ENCODE results near the gene NCAPH2. TPM values are rescaled to one million over a fixed set of nuclear protein-coding genes. Genes with fewer than 3 reads are reported as not detected.

NCAPH2 gene
- total and polyA plus RNA-seq, 2 of the 13 experiments (the other 11 are each of a cell fraction or from before 2014, with no cell fraction given): 28.1 to 64.4 TPM

DNA sequence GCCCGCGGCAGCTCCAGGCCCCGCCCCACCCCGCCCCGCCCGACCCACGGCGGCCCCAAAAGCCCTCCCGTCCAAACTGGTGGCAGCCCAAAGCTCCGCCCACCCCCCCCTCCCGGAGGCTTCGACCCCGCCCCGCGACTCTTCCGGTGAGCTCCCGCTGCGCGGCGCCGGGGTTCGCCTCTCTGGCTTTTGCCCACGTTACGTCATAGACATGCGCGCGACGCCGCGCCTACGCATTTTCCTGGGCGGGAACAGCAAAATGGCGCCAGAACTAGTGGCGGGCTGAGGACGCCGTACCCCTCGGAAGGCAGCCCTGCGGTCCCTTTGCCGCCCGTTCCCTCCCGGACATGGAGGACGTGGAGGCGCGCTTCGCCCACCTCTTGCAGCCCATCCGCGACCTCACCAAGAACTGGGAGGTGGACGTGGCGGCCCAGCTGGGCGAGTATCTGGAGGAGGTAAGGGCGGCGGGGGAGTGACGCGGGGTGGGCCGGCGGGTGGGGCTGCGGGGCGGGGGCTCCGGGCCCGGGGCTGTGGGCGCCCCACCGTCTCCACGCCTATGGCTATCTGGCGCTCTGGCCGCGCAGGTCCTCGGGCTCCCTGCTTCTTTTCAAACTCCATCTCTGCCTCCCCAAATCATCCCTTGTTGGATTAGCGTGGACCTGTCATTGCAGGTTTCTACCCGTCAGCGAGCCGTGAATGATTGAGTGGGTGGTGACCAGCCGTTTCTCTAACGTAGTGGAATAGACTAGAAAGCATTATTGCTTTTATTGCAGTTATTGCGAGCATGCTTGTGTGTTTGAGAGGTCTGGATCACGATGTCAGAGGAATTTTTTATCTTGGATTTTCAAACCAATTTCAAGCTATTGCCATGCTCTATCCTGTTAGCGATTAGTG is at the start of gene NCAPH2 (continued):
- peak; percentile 83 for TF ChIP-seq ATF7 (IDR thresholded peaks at IDR 0.05)
- TF ChIP-seq ATF7 (CRISPR knock-in tag; IDR thresholded peaks at IDR 0.05): no peak; the same call in 1 of the 2 replicates
- TF ChIP-seq, protein P1, sequence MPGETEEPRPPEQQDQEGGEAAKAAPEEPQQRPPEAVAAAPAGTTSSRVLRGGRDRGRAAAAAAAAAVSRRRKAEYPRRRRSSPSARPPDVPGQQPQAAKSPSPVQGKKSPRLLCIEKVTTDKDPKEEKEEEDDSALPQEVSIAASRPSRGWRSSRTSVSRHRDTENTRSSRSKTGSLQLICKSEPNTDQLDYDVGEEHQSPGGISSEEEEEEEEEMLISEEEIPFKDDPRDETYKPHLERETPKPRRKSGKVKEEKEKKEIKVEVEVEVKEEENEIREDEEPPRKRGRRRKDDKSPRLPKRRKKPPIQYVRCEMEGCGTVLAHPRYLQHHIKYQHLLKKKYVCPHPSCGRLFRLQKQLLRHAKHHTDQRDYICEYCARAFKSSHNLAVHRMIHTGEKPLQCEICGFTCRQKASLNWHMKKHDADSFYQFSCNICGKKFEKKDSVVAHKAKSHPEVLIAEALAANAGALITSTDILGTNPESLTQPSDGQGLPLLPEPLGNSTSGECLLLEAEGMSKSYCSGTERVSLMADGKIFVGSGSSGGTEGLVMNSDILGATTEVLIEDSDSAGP (CRISPR knock-in tag; IDR thresholded peaks at IDR 0.05; ENCODE audit: borderline replicate concordance): no peak; the same call in 1 of the 2 replicates
- peak; percentile 59; the same call in 1 of the 2 replicates for TF ChIP-seq ZNF614 (CRISPR knock-in tag; IDR thresholded peaks at IDR 0.05; ENCODE audit: borderline replicate concordance)
- TF ChIP-seq, protein P2, sequence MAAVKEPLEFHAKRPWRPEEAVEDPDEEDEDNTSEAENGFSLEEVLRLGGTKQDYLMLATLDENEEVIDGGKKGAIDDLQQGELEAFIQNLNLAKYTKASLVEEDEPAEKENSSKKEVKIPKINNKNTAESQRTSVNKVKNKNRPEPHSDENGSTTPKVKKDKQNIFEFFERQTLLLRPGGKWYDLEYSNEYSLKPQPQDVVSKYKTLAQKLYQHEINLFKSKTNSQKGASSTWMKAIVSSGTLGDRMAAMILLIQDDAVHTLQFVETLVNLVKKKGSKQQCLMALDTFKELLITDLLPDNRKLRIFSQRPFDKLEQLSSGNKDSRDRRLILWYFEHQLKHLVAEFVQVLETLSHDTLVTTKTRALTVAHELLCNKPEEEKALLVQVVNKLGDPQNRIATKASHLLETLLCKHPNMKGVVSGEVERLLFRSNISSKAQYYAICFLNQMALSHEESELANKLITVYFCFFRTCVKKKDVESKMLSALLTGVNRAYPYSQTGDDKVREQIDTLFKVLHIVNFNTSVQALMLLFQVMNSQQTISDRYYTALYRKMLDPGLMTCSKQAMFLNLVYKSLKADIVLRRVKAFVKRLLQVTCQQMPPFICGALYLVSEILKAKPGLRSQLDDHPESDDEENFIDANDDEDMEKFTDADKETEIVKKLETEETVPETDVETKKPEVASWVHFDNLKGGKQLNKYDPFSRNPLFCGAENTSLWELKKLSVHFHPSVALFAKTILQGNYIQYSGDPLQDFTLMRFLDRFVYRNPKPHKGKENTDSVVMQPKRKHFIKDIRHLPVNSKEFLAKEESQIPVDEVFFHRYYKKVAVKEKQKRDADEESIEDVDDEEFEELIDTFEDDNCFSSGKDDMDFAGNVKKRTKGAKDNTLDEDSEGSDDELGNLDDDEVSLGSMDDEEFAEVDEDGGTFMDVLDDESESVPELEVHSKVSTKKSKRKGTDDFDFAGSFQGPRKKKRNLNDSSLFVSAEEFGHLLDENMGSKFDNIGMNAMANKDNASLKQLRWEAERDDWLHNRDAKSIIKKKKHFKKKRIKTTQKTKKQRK (IDR thresholded peaks at IDR 0.05; ENCODE audit: low read length): no peak
- peak; percentile 20; the same call in 1 of the 2 replicates for TF ChIP-seq STAG1 (CRISPR knock-in tag; IDR thresholded peaks at IDR 0.05)
- TF ChIP-seq ZNF562 (CRISPR knock-in tag; IDR thresholded peaks at IDR 0.05; ENCODE audit: borderline replicate concordance): no peak
- peak; percentile 61; the same call in 1 of the 2 replicates for TF ChIP-seq SP4 (CRISPR knock-in tag; IDR thresholded peaks at IDR 0.05)
- 0 out of 2 replicates have a peak, but pooled peaks have one; percentile 13 for TF ChIP-seq RARA (CRISPR knock-in tag; IDR thresholded peaks at IDR 0.05)
- TF ChIP-seq FOXM1 (CRISPR knock-in tag; IDR thresholded peaks at IDR 0.05): no peak
- TF ChIP-seq, protein P3, sequence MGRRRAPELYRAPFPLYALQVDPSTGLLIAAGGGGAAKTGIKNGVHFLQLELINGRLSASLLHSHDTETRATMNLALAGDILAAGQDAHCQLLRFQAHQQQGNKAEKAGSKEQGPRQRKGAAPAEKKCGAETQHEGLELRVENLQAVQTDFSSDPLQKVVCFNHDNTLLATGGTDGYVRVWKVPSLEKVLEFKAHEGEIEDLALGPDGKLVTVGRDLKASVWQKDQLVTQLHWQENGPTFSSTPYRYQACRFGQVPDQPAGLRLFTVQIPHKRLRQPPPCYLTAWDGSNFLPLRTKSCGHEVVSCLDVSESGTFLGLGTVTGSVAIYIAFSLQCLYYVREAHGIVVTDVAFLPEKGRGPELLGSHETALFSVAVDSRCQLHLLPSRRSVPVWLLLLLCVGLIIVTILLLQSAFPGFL (CRISPR knock-in tag; IDR thresholded peaks at IDR 0.05): no peak
- no peak for TF ChIP-seq LCORL (IDR thresholded peaks at IDR 0.05)
- peak; percentile 22; the same call in 1 of the 2 replicates for TF ChIP-seq LCORL (CRISPR knock-in tag; IDR thresholded peaks at IDR 0.05)
- no peak for TF ChIP-seq NFRKB (IDR thresholded peaks at IDR 0.05)
- TF ChIP-seq, protein P4, sequence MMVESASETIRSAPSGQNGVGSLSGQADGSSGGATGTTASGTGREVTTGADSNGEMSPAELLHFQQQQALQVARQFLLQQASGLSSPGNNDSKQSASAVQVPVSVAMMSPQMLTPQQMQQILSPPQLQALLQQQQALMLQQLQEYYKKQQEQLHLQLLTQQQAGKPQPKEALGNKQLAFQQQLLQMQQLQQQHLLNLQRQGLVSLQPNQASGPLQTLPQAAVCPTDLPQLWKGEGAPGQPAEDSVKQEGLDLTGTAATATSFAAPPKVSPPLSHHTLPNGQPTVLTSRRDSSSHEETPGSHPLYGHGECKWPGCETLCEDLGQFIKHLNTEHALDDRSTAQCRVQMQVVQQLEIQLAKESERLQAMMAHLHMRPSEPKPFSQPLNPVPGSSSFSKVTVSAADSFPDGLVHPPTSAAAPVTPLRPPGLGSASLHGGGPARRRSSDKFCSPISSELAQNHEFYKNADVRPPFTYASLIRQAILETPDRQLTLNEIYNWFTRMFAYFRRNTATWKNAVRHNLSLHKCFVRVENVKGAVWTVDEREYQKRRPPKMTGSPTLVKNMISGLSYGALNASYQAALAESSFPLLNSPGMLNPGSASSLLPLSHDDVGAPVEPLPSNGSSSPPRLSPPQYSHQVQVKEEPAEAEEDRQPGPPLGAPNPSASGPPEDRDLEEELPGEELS (CRISPR knock-in tag; IDR thresholded peaks at IDR 0.05): 0 out of 2 replicates have a peak, but pooled peaks have one; percentile 41
- no peak for TF ChIP-seq HDAC6 (IDR thresholded peaks at IDR 0.05; ENCODE audit: low read depth, low read length)
- TF ChIP-seq POLR2AphosphoS5 (IDR thresholded peaks at IDR 0.05; ENCODE audit: low read depth, low read length): peak; percentile 73
- no peak for TF ChIP-seq ZNF180 (CRISPR knock-in tag; IDR thresholded peaks at IDR 0.05; ENCODE audit: borderline replicate concordance, low read depth)
- no peak for TF ChIP-seq HNRNPUL1 (IDR thresholded peaks at IDR 0.05; ENCODE audit: low read depth, low read length)
- TF ChIP-seq, protein P5, sequence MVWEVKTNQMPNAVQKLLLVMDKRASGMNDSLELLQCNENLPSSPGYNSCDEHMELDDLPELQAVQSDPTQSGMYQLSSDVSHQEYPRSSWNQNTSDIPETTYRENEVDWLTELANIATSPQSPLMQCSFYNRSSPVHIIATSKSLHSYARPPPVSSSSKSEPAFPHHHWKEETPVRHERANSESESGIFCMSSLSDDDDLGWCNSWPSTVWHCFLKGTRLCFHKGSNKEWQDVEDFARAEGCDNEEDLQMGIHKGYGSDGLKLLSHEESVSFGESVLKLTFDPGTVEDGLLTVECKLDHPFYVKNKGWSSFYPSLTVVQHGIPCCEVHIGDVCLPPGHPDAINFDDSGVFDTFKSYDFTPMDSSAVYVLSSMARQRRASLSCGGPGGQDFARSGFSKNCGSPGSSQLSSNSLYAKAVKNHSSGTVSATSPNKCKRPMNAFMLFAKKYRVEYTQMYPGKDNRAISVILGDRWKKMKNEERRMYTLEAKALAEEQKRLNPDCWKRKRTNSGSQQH (CRISPR knock-in tag; IDR thresholded peaks at IDR 0.05; ENCODE audit: low read depth): peak; percentile 91

Data from HepG2 (cell line).